Inflammatory macrophage (primary cell): ENCODE results near the gene SAMSN1.

ENCODE experiments used
- DNase-seq, 2 donors: peaks; one replicate each; pipeline ENCODE4 v3.0.0-alpha.2; 2020 to 2022

Gene SAMSN1

DNA sequence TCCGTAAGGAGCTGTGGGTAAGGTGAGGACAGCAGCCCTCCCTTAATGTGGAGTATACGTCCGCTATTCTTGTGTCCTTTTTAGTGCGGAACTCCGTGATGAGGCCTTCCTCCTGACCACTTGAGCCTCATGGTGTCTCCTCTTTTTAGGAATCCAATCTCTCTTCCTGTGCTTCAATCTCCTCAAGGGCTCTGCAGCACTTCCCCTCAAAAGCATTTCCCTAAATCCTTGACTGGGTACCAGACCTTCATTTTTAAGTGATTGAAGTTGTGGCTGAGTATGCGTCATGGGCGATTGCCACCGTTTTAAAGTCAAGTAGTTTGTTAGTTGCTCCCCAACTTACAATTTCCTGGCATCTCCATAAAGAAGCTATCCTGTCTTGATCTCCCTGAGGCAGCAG is 62.8 kb downstream of the SAMSN1 start:
- peak in 1 of 2 donors; percentile 22 for DNase-seq

DNA sequence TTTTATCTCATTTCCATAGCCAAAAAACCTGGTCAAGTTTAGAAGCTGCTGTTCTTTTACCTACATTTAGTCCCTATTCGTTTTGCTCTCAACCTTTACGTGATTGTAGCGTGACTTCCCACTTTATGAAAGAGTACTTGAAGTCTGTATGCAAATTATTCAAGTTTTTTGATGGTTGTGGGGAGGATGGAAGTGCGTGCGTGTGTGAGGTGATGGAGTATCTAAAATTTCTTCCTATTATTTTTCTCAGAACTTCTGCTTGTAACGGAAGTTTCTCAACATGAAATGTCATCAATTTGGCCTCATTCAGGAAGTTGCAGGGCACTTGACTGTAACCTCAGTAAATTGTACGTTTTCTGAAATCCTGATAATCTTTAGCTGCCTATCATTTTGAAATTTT is 64.0 kb downstream of the SAMSN1 start:
- peak; percentile 82 to 90 for DNase-seq

DNA sequence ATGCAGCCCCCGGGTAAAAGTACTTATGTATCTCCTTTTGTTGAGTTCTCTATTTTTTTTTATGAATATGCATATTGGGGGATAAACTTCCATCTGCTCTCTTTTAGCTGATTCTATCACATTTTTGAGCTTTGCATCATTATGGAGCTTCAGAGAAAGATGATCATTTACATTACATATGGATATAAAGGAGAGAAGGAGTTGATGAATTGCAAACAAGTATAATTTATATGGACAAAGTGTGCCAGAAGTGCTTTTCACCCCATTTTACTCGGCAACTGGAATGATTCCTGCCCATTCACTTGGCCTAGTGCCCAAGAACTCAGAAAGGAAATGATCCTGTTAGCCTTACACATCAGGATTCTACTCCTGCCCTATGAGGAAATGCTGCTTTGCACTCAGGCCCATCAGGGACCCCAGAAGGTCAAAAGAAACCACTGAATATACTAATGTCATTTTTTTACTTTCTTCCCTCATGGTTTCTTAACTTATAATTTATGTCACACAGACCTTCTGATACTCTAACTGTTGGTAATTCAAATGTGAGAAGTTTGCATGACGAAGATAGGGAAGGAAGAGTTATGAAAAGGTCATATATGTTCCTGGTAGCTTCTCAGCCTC is 65.6 kb downstream of the SAMSN1 start:
- peak; percentile 54 to 76 for DNase-seq

DNA sequence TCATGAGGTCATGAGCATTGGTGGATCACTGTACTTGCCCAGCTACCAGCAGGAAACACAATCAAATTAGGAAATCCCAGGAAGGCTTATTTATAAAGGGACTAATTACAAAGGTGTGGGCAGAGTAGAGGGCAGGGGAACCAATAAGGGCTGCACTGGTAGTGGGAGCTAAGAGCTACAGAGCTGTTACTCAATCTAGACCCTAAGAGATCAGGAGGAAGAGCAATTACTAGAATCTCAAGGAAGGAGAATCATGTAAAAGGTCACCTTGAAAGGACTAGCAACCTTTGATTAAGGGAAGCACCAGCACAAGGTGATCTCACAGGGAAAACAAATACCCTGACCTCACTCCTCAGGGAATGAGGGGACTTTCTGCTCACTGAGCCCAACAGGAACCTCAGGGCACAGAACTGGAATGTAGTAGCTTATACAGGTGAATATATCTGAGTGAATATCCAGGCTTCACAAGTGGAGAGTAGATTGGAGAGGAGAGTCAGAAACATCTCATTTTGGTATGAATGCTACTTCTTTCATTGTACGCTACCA is 66.8 kb downstream of the SAMSN1 start:
- peak in 1 of 2 donors; percentile 33 for DNase-seq

DNA sequence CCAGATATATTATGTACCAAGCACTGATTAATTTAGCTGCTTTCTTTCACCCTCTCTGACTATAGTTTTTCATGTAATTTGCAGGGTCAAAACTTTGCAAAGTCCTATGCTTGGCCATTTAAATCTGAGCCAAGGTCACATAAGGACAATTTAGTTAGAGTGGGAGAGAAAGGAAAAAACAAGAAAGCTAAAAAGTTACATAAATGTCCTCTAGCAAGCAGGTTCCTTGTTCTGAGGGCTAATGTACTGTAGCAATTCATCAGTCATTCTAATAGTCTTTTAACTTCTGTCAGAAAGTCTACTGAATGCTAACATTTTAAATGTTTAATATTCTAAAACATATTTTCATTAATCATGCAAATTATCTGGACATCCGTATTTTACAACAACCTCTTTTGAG is 68.3 kb downstream of the SAMSN1 start:
- DNase-seq: no peak

DNA sequence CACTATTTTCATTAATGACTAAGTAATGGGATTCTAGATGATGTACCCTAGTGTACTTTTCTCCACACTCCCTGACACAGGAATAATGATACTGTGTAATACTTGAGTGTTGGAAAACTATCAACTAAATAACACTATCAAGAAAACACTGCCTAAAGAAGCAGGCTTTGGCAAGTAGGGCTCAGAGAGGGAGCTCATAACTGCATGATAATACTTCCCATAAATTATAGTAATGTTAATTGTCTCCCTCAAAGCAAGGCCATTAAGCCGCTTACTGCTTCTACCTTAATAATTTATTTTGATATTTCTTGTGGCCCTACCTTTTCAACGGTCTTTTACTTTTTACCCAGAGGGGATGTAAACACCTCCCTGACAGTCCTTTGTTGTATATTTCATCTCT is 69.0 kb downstream of the SAMSN1 start:
- no peak for DNase-seq

DNA sequence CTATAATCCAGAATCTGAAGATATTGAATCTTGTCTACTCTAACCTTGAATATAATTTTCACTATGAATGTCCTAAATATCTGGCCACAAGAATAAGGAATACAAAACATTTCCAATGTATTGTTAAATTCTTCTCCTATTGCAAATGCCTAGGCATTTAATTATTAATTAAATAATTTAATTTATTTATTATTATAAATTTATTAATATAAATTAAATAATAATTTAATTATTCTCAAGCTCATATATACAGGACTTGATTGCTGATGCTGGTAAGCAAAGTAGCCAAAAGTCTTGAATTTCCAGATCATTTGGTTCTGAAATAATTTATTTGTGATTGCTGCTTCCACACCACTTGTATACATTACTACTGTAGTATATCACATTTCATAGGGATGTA is 71.1 kb downstream of the SAMSN1 start:
- no peak for DNase-seq

DNA sequence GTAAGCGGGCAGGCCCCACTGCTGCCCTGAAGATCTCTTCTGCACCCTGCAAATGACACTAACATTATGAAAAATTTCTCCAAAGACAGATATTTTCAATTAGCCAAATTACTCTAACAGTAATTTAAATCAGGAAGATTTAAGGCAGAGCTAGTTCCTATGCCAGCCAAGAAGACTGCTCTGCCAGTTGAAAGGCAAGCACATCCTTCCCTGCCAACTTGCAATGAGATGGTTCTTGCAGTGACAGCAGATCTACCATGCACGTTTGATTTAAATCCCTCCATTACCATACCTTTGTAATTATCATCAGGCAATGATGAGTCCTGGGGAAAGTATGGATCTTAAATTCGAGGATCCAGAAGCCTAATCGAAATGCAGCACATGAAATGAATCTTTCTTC is 76.5 kb downstream of the SAMSN1 start:
- DNase-seq: no peak

DNA sequence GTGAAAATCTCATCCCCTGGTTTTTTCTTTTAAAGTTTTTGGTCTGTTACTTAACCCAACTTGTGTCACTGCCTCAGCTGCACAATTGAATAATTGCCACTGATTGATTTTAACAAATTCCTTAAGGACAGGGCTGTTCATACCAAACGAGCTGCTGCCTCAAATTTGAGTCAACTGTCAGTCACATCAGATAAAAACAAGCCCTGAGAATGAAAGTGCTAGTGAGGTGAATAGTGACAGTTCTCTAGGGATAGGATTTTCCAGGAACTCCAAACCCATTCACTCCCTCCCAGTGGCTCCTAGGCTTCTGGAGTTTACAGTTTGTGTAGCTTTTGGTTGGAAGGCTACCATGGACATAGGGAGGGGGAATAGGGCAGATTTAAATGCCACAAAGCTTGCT is 79.4 kb downstream of the SAMSN1 start:
- DNase-seq: no peak

DNA sequence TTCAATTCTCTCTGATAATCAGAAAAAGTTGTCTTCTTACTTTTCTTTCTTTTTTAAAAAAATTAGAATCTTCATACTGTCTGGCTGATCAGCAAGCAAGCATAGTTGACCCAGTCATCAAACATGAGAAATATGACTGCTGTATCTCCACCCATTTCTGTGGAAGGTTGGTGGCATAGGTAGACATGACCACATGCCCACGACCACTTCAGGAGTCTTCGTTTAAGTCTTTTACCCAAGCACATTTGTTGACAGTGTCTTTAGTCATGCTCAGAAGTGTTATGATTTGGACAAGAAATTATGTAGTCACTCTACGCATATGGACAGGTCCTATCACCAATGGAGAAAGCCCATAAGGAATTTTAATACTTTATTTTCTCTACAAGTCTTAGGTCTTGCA is 88.4 kb downstream of the SAMSN1 start:
- no peak for DNase-seq

DNA sequence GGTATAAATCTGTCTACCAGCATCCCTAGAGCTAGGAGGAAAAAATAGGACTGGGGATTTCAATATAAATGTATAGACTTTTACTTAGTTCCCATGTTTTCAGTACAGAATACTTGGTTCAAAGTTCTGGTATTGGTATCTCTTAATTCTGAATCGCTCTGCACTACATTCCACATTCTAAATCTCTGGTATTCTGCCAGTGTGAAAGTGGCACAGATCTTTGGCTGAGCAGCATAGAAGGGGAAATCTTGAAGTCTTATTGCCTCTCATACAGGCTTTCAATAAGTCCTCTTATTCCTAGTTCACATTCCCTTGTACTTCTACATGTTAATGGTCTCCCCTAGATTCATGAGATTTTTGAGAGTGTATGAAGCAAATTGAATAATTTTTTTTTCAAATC is 89.2 kb downstream of the SAMSN1 start:
- DNase-seq: no peak

DNA sequence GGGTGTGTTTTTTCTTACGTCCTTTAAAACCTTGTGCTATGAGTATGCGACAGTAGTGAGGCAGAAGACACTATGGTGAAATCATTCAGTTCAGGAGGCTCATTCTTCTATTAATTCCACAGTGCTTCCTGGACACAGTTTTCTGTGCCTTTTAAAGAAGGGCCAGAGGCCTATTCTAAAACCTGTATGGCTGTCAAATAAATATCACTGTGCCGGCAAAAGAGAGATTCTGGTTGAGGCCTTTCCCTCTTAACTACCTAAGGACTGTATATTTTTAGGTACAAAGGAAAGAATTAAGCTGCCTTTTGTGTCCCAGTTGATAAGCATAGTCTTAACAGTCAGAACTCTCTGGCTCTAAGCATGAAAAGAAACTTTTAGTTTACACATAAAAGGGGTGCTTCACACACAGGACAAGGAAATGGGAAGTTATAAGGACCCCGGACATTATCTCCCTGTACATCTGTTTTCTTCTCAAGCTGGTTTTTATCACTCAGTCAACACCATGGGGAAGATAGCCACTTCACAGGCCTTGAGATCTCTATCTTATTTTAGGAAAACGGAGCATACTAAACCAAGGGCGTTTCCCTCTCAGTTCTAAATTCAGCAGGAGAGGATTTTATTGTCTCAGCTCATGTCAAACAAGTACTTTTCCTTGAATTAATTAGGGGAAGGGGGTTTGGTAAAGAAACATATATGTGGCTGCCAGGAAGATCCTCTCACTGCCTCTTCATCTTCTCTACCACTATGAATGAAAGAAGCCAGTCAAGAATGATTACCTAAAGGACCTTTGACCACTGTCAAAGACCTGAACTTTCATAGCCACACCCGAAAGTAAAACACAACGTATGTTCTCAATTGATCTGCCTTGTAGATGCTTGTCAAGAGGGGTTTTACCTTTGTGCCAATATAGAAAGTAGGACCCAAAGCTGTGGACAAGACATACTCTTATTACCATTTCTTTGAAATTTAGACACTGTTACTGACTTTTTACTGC is 91.8 kb downstream of the SAMSN1 start:
- no peak for DNase-seq

DNA sequence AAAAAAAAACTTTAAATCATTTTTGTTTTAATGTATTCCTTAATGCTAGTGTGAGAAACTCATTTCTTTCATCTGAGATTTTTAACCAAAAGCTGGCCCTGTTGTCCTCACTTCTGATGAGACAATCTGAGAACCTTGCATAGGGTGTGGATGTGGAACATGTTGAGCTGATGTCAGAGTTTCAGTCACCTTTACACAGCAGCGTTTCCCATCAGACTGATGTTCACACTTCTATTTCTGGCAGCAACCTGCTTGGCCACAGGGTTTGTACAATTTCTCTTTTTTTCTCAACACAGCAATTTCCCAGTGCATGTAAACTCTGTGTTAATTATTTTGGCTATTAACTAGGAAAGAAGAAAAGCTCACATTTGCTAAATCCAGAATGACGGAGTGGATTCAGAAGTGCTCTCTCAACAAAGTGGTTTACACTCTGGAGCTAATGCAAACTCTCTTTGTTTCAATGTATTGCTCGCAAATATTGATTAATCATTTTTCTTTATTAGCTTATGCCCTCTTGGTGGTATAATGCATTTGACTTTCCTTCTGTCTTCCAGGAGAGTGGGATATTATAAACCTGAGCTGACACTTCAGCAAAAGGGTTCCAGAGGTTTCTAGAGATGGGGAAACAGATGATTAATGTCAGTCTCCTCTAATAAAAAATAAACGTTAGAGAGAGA is 92.6 kb downstream of the SAMSN1 start:
- no peak for DNase-seq

DNA sequence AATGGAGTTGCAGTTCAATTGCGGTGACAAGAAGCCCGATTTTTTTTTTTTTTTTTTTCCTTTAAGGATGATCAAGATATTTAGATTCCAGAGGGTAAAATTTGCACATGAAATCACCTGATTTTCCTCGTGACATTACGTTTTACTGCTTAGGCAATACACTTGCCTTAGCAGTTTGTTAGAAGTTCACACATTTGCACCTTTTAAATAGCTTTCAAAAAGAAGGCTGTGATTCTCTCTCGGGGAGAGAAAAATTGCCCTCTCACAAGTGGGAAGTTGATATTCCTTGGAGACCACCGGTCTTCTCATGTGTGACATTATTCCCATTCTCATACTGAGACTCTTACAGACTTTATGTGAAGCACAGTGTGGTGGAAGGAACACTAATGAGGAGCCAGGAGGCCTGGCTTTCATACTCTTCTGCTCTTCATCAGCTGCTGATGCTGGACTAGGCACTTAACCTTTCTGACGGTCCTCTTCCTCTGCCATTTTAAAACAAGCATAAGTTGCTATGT is 93.3 kb downstream of the SAMSN1 start:
- DNase-seq: no peak

DNA sequence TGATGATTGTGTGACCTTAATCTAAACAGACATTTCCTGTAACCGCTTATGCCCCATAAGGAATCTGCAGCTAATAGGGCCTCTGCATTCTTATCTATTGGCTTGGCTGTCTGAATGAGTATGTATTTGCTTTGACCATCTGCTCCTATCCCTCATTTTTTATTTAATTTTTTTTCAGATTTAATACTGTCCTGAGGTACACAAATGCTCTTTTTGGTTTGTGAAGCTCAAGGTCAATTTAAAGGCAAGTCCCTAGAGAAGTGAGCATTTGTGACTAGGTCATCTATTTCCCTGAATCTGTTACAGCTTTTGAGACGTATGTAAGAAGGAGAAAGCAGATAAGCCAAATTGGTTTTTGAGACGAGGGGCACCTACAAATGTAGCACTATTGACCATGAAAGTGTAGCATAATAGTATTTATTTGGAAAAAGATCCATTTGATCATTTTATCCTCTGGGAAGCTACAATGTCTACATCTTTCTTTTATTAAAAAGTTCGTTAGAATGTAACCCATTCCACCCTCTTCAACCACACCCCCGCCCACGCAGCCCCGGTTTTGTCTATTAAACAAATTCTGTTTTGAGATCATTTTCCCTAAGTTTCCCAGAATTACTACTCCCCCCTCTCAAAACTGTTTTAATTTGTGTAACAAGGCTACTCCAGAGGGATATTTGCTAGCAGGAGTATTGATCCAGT is 93.9 kb downstream of the SAMSN1 start:
- DNase-seq: no peak

DNA sequence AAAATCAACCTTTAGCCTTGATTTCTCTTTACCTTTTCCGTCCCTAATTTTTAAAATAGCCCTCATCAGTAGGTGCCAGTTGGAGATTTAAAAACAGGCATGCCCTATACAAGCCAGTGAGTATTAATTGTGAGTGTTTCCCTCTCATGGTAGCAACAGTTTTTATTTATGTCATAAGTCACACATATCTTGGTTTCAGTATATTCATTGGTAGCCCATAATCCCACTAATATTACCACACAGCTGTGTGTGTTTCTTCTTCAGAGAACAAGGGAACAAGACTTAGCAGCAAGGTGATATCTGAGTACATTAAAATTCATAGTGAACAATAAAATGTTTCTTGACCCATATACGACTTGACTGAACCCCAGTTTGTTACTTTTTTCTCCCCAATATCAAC is 94.6 kb downstream of the SAMSN1 start:
- DNase-seq: no peak

DNA sequence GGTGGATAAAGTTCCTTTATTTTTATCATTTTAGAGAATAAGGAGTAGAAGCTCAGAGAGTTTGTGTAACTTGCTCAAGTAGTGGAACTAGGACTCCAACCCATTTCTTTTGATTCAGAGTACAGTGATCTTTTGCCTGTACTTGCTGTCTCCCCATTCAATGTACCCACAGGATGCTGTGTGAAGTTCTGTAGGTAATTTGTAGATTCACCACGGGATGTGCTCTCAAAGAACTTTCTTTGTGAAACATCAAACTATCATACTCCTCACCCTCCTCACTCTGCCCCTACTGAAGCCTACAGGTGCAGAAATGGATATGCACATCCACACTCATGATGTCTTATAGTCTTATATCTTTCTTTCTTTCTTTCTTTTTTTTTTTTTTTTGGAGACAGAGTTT is 97.3 kb downstream of the SAMSN1 start:
- no peak for DNase-seq

DNA sequence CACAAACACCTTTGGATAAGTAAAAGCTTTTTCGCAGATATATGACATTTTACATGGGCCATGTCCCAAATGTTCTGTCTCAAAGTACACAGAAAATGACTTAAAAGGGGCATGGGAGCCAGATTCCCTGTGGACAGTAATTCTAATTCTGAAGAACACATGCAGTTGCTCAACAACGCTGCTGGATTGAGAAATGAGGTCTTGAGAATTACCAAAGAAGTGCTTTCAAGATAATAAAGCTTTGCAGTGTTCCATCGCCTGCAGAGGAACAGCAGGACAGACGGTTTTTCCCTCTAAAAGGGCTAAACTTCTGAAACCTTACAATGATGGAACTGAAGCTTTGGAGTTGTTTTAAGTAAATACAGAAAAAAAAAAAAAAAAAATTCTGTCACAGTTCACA is 107.9 kb downstream of the SAMSN1 start:
- DNase-seq: peak; percentile 49 to 61

DNA sequence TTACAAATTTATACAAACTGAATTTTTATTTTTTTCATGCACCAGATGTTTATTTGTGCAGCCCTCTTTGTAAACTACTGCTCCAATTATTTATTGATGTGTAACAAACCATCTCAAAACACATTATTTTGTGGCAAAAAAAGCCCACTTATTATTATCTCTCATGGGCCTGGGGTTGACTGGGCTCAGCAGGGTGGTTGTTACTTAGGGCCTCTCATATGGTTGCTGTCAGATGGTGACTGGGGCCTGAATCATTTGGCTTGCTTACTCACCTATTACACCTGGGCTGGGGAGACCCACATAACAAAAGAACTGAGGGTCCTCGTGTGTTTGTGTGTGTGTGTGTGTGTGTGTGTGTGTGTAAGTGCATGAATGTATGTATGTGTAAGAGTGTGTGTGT is 110.7 kb downstream of the SAMSN1 start:
- DNase-seq: no peak
